CD4-positive, alpha-beta T cell treated with Interleukin-10 for 1 hour (primary cell): ENCODE results near the gene CFAP74.

ENCODE experiments used
- DNase-seq: peaks from one replicate; pipeline ENCODE4 v3.0.0-alpha.2; 2020

Gene CFAP74

DNA sequence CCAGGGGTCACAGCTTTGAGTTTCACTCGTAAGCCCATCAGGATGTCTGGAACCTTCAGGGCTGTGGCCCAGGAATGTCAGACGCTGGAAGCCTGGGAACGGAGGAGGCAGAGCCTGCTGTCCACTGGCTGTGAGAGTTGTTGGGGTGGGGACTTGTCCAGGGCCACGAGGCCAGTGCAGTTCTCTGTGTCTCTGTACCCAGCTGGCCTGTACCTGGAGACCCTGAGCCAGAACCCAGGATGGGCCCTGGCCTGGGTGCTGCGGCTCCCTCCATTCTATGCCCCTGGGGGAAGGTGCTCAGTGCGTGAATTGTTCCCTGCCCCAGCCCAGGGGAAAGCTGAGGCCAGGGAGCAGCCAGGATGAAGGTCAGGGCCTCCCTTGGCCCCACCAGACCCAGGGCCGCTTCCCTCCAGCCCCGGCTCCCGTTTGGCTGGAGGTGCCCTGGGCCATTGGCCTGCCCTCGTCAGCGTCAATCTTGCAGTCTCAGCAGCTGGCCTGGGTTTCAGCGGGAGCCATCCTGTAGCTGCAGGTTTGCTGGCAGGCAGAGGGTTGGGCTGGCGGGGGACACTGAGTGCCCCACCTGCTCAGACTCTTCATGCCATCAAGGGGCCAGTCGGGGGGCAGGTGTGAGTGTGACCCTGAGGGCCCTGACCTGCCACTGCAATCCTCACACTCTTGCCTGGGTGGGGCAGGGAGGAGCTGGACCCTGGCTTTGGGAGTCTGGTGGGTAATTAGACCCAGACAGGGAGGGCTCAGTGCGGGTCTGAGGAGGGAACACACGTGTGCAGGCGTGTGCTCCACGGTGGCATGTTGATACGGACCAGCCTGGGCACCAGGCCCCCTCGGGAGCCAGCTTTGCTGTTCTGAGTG is 89.2 kb downstream of the CFAP74 start:
- no peak for DNase-seq

DNA sequence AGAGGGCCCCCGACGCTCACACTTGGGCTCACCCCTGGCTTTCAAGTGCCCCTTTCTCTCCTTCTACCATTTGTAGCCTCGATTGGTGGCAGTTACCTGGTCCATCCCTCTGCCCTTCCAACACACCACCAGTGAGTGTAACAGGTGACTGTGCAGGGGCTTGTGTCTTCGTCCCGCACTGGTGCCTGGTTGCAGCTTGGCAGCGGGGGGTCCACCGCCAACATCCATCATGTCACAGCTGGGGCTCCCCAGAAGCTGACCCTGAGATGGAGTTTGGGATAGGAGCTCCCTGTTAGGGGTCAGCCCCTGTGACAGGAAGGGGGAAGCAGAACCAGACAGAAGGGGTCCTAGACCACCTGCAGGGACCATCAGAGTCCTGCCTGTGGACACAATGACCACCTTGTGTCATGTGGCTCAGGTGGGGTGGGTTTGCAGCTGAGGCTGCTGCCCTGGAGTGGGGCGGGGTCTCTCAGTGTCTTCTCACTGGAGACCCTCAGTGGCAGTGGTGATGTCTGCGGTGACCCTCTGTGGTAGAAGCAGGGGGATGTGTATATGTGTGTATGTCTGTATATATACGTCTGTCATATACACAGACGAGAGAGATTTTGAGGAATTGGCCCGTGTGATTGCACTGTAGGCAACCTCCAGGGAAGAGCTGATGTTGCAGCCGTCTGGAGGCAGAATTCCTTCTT is 92.1 kb downstream of the CFAP74 start:
- DNase-seq, result no peak

DNA sequence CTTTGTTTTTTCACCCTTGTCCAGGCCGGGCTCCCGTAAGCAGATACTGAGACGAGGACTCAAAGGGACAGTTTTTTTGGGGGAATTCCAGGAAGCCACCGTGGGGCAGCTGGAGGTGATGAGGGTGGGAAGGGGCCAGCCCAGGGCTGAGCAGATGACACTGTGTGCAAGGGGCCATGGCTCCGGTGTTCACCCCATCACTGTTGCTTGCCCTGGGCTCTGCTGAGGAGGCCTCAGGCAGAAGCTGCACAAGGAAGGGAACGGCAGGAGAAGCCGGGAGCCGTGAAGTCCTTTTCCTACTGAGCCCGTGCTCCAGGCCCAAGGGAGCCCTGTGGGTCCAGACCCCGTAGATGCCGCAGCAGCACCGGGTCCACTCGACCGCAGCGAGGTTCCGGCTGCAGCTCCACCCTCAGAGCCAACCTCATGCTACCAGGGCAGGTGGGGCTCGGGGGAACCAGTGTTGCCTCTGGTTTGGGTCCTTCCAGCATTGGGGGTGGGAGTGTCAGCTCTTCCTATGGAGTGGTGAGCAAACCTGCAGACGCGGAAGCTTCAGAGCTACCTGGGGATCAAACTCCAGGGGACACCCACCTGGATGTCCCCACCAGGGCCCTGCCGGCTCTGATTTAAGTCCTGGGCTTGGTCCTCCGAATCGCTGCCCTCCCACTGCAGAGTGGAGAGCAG is 92.8 kb downstream of the CFAP74 start:
- DNase-seq, result no peak

DNA sequence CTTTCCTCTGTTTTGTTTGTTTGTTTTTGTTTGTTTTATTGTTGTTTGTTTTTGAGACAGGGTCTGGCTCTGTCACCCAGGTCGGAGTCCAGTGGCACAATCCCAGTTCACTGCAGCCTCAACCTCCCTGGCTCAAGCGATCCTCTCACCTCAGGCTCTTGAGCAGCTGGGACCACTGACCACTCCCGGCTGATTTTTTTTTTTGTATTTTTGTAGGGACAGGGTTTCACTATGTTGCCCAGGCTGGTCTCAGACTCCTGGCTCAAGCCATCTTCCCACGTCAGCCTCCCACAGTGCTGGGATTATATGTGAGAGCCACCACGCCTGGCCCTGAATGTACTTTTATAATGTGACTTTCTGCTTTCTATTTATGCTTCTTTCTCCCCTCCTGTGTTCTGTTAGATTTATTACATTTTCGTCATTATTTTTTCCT is 93.5 kb downstream of the CFAP74 start:
- no peak for DNase-seq

- no peak for DNase-seq
Measured at GRCh38 chr1:1908506-1908791, 95.1 kb downstream of the CFAP74 start.

- no peak for DNase-seq
Measured at GRCh38 chr1:1907098-1907736, 96.4 kb downstream of the CFAP74 start.

GRCh38 chr1:1906185-1907097 is 97.1 kb downstream of the CFAP74 start:
- peak; percentile 76 for DNase-seq

GRCh38 chr1:1903224-1903623 is 100.4 kb downstream of the CFAP74 start:
- no peak for DNase-seq

GRCh38 chr1:1901641-1902294 is 101.8 kb downstream of the CFAP74 start:
- no peak for DNase-seq

DNA sequence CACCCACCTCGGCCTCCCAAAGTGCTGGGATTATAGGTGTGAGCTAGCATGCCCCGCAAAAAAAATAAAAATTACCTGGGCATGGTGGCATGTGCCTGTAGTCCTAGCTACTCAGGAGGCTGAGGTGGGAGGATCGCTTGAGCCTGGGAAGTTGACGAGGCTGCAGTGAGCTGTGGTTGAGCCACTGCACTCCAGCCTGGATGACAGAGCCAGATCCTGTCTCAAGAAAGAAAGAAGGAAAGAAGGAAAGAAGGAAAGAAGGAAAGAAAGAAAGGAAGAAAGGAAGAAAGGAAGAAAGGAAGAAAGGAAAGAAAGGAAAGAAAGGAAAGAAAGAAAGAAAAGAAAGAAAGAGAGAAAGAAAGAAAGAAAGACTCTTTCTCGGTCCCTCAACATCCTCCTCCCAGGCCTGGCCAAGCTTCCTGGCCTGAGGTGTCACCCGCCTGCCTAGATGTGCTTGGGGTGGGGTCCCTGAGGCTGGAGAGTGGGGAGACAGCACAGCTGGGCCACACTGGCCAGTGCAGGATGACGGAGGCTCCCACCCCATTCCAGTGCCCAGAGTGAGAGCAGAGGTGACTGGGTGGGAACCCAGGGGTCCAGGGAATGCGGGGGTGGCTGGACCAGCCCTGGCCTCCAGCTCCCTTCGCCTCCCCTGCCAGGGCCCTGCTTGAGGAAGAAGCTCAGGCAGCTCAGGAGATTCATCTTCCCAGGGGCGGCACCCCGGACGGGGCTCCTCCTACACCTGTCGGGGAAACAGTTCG is 102.5 kb downstream of the CFAP74 start:
- no peak for DNase-seq

- DNase-seq, result no peak
Measured at GRCh38 chr1:1899967-1900327, 103.6 kb downstream of the CFAP74 start.

DNA sequence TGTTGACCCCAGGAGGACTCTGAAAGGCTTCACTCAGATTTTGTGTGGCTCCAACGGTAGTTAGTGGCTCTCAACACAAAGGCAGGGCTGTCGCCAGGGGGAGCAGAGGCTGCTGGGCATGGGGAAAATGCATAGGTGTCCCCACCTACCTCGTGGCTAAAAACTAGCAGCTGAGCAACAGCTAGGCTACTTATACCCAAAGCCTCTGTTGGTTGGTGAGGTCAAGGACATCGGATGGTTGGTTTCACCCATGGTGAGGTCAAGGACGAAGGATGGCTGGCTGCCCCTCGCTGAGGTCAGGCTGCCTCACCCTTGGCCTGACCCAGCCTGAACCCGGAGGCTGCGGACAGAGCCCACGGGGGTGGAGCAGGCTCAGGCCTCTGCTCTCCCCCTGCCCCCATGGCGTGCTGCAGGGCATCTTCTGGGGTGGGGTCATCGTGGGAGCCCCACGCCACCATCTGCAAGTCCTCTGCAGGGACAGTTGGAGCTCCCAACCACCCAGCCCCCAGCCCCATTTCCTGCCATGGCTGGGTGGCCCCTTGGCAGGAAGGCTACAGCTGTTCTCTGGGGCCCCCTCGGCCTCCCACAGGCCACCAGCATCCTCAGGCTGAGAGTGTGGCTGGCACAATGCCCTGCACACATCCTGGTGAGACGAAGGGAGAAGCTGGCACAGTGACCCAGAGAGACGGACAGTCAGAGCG is 104.2 kb downstream of the CFAP74 start:
- no peak for DNase-seq

DNA sequence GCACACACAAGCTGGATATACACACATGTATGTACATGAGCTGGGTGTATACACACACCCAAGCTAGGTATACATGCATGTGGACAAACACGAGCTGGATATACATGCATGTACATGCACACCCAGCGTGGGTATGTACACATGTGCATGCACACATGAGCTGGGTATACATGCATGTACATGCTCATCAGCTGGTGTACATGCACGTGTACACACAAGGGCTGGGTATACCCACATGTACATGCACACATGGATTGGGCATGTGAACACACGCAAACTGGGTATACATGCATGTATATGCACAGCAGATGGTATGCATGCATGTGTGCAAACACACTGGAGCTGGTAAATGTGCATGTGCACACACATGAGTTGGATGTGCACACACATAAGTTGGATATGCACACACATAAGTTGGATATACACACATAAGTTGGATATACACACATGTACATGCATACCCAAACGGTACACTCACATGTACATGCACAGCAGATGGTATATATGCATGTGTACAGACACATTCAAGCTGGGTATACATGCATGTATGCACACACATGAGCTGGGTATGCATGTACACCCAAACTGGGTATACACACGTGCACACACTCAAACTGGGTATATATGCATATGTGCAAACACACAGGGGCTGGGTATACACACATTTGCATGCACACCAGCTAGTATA is 105.2 kb downstream of the CFAP74 start:
- DNase-seq, result no peak

DNA sequence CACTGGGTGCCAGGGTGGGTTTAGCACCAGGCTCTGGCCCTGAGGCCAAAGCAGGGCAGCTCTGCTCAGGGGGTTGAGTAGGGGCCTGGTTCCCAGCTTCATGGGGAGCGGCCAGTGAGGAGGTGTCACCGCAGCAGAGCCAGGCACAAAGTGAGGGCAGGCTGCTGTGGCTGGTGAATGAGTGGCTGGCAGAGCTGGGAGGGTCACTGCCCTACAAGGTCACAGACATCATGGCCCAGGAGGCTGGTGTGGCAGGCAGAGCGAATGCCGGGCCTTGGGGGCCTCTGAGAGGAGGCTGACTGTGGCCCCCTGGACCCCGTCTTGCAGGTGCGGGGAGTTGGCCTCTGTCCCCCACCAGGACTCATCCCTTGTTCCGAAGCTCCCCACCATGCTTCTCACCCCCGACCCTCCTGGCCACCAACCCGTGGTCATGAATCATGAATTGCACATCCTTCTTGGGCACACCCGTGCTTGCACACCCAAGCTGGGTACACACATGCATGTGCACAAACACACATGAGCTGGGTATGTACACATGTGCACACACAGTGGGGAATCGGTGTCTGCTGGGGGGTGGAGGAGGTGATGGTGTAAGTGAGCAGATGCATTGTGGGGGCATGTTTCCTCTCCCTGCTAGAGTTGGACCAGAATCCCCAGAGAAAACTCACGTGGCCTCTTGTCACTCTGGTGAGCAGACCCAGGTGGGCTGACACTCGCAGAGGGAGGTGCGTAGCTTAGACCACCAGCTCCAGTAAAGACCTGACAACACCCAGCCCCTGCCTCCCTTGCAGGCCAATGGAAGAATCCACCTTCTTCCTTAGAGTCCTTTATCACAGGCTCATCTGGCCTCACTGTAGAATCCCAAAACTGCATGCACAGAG is 107.9 kb downstream of the CFAP74 start:
- no peak for DNase-seq

GRCh38 chr1:1895060-1895418 is 108.5 kb downstream of the CFAP74 start:
- no peak for DNase-seq

DNA sequence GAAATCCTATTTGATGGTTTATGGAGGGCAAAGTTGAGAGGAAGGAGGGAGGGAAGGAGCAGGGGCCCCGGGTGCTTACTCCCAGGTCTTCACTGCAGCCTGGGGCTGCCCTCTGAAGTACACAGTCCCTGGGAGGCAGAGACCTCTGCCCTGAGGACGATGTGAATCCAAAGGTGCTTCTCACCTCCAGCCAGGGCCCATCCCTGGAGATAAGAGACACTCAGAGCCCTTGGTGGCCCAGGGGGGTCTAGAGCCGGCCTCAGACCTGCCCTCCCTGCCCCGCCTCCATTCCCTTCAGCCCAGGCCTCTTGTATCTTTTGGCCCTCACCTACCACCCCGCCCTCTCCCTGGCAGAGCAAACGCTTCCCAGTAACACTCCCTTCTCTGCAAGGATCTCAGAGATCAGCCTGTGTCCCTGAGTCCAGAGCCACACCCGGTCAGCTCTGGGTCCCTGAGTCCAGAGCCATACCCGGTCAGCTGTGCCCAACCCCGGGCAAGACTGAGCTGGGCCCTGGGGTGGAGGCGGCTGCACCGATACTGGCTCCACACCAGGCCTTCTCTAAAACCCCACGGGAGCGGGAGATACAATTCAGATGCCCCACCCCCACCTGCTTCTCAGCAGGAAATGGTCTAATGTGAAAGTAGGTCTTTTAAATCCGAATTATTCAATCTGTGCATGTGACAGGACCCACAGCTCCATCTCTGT is 109.1 kb downstream of the CFAP74 start:
- no peak for DNase-seq

DNA sequence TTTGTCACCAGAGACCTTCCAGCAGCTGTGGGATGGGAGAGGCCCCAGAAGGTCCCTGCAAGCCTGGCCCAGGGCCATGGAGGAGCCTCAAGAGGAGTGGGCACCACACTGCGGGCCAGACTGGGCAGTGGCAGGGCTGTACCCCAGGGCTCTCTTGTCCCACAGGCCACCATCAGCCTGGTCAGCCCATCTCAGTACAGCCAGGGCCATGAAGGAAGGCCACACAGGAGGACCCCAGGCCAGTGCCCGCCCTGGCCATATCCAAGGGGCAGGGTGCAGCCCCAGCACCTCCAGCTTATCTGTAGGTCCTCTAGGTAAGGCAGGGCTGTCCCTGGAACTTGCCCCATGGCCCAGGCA is 109.6 kb downstream of the CFAP74 start:
- DNase-seq, result no peak

- DNase-seq, result no peak
Measured at GRCh38 chr1:1893291-1893985, 110.1 kb downstream of the CFAP74 start.
